Measurements from ENCODE around the gene GADL1.

Gene GADL1

GRCh38 chr3:30893678-30894325, 659 bp downstream of the GADL1 start:
- ChIA-PET POLR2A (ENCODE audit: low non-redundant PET) (no interaction called here), CTCF (interaction anchor here (0.6 kb wide), 1 partner anchor 140 kb away, joined by 8 read pairs; no protein-coding TSS in a partner anchor)
- no peak for TF ChIP-seq CTCF (conservative IDR thresholded peaks at IDR 0.05; ENCODE audit: low read depth)
- DNase-seq (ENCODE audit: low spot score): no peak
- no peak overlapping the region for H3K27ac ChIP-seq

- no peak for DNase-seq (ENCODE audit: low spot score)
- no peak overlapping the region for H3K27ac ChIP-seq
- no peak for TF ChIP-seq CTCF (conservative IDR thresholded peaks at IDR 0.05; ENCODE audit: low read depth)
- CTCF ChIA-PET: no interaction called here
- POLR2A ChIA-PET (ENCODE audit: low non-redundant PET): no interaction called here
These were observed 3.6 kb downstream of the GADL1 start for GRCh38 chr3:30890907-30891306.

- no peak for TF ChIP-seq CTCF (conservative IDR thresholded peaks at IDR 0.05; ENCODE audit: low read depth)
- CTCF ChIA-PET: interaction anchor here (0.6 kb wide), 1 partner anchor 1487 kb away, joined by 3 read pairs; no protein-coding TSS in a partner anchor
- POLR2A ChIA-PET (ENCODE audit: low non-redundant PET): no interaction called here
- no peak overlapping the region for H3K27ac ChIP-seq
- DNase-seq (ENCODE audit: low spot score): no peak
These were observed 7.6 kb downstream of the GADL1 start for GRCh38 chr3:30886888-30887287.

GRCh38 chr3:30878862-30879261, 15.6 kb downstream of the GADL1 start:
- no peak for TF ChIP-seq CTCF (conservative IDR thresholded peaks at IDR 0.05; ENCODE audit: low read depth)
- CTCF ChIA-PET: no interaction called here

GRCh38 chr3:30875505-30875904, 19.0 kb downstream of the GADL1 start:
- no peak for DNase-seq (ENCODE audit: low spot score)
- ChIA-PET CTCF (no interaction called here), POLR2A (ENCODE audit: low non-redundant PET) (no interaction called here)
- no peak for TF ChIP-seq CTCF (conservative IDR thresholded peaks at IDR 0.05; ENCODE audit: low read depth)
- no peak overlapping the region for H3K27ac ChIP-seq

More at GRCh38 chr3:30878862-30879261, 15.6 kb downstream of the GADL1 start:
- POLR2A ChIA-PET (ENCODE audit: low non-redundant PET): no interaction called here
- no peak overlapping the region for H3K27ac ChIP-seq
- DNase-seq (ENCODE audit: low spot score): no peak

- POLR2A ChIA-PET (ENCODE audit: low non-redundant PET): no interaction called here
- no peak for TF ChIP-seq CTCF (conservative IDR thresholded peaks at IDR 0.05; ENCODE audit: low read depth)
- no peak overlapping the region for H3K27ac ChIP-seq
- no peak for DNase-seq (ENCODE audit: low spot score)
- CTCF ChIA-PET: no interaction called here
These were observed 20.8 kb downstream of the GADL1 start for GRCh38 chr3:30873671-30874070.

Data from RWPE1 (cell line).